GM04504 (cell line): Measurements from ENCODE around the gene GTPBP8.

ENCODE experiments used
- DNase-seq: peaks from one replicate; pipeline ENCODE4 v3.0.0-alpha.2; 2012; ENCODE audit warnings: low read depth

The GTPBP8 gene

GRCh38 chr3:112990672-112991602 lies at the start of gene GTPBP8:
Gene GTPBP8, plus strand, starts transcription at chr3:112990984. Its CDS starts 16 bp downstream, at chr3:112991000.
- peak; percentile 72 for DNase-seq

- no peak for DNase-seq
Observed at GRCh38 chr3:112948346-112948838, 42.4 kb upstream of the GTPBP8 start.

GRCh38 chr3:112956351-112956750 lies 34.4 kb upstream of the GTPBP8 start:
- no peak for DNase-seq

GRCh38 chr3:112958811-112959560 lies 31.8 kb upstream of the GTPBP8 start:
- DNase-seq: no peak

GRCh38 chr3:112963683-112964082 lies 27.1 kb upstream of the GTPBP8 start:
- no peak for DNase-seq

GRCh38 chr3:112965656-112966055 lies 25.1 kb upstream of the GTPBP8 start:
- no peak for DNase-seq

- DNase-seq: no peak
Observed at GRCh38 chr3:112966633-112967032, 24.2 kb upstream of the GTPBP8 start.

- no peak for DNase-seq
Observed at GRCh38 chr3:112967425-112967824, 23.4 kb upstream of the GTPBP8 start.

GRCh38 chr3:112967828-112968227 lies 23.0 kb upstream of the GTPBP8 start:
- DNase-seq: no peak

GRCh38 chr3:112972158-112972557 lies 18.6 kb upstream of the GTPBP8 start:
- DNase-seq: no peak

- no peak for DNase-seq
Observed at GRCh38 chr3:112973325-112974177, 17.2 kb upstream of the GTPBP8 start.

GRCh38 chr3:112974178-112974517 lies 16.6 kb upstream of the GTPBP8 start:
- DNase-seq: no peak

GRCh38 chr3:112974894-112975293 lies 15.9 kb upstream of the GTPBP8 start, which contains the start of gene CD200R1:
Gene CD200R1, minus strand, starts transcription at chr3:112975103. Its CDS starts 246 bp downstream, at chr3:112974857.
- DNase-seq: no peak

GRCh38 chr3:112976001-112976400 lies 14.8 kb upstream of the GTPBP8 start:
- no peak for DNase-seq

GRCh38 chr3:112976953-112977352 lies 13.8 kb upstream of the GTPBP8 start:
- no peak for DNase-seq

- DNase-seq: no peak
Observed at GRCh38 chr3:112979244-112979832, 11.4 kb upstream of the GTPBP8 start.

- DNase-seq: no peak
Observed at GRCh38 chr3:112980080-112980479, 10.7 kb upstream of the GTPBP8 start.

GRCh38 chr3:112982710-112983109 lies 8.1 kb upstream of the GTPBP8 start:
- no peak for DNase-seq

GRCh38 chr3:112984485-112984884 lies 6.3 kb upstream of the GTPBP8 start:
- DNase-seq: no peak

GRCh38 chr3:112987710-112988334 lies 3.0 kb upstream of the GTPBP8 start:
- DNase-seq: no peak

- DNase-seq: no peak
Observed at GRCh38 chr3:112995800-112996199, 5.0 kb downstream of the GTPBP8 start.
